ENCODE results near the gene TEN1.
A peak's percentile ranks its signal among the peaks of the same experiment; 100 is the strongest.
"Not testable (repeated sequence)": the region's sequence is repeated elsewhere in the genome, so short reads cannot be mapped to it uniquely, and the experiment has no call there.

TEN1 gene

GRCh38 chr17:75978938-75979704, at the start of gene TEN1, which contains the start of gene ACOX1:
TEN1 (plus strand) TSS chr17:75979240; CDS start chr17:75986193, 6,953 bp downstream.
ACOX1 (minus strand) TSS chr17:75979166; CDS start chr17:75979073, 93 bp downstream.
- DNase-seq: peak; percentile 97

- no peak for DNase-seq
Observed at GRCh38 chr17:75931062-75931461, 48.0 kb upstream of the TEN1 start.

- no peak for DNase-seq
Observed at GRCh38 chr17:75932852-75933251, 46.2 kb upstream of the TEN1 start.

- no peak for DNase-seq
Observed at GRCh38 chr17:75933808-75934207, 45.2 kb upstream of the TEN1 start.

GRCh38 chr17:75937652-75938051, 41.4 kb upstream of the TEN1 start:
- DNase-seq: no peak

GRCh38 chr17:75940727-75941441, 38.2 kb upstream of the TEN1 start, which contains the start of gene FBF1:
FBF1 (minus strand) TSS chr17:75941042; CDS start chr17:75938149, 2,893 bp downstream.
- peak; percentile 90 for DNase-seq

- DNase-seq: no peak
Observed at GRCh38 chr17:75941442-75941819, 37.6 kb upstream of the TEN1 start.

- DNase-seq: no peak
Observed at GRCh38 chr17:75942473-75942872, 36.6 kb upstream of the TEN1 start.

- no peak for DNase-seq
Observed at GRCh38 chr17:75943491-75943890, 35.5 kb upstream of the TEN1 start.

GRCh38 chr17:75945211-75945610, 33.8 kb upstream of the TEN1 start:
- DNase-seq: no peak

GRCh38 chr17:75950421-75950820, 28.6 kb upstream of the TEN1 start:
- DNase-seq: no peak

- DNase-seq: no peak
Observed at GRCh38 chr17:75950855-75951554, 28.0 kb upstream of the TEN1 start.

- DNase-seq: no peak
Observed at GRCh38 chr17:75959051-75959838, 19.8 kb upstream of the TEN1 start.

GRCh38 chr17:75959839-75960511, 19.1 kb upstream of the TEN1 start:
- no peak for DNase-seq

GRCh38 chr17:75965468-75965867, 13.6 kb upstream of the TEN1 start:
- no peak for DNase-seq

- not testable (repeated sequence) for DNase-seq
Observed at GRCh38 chr17:75969044-75969443, 10.0 kb upstream of the TEN1 start.

GRCh38 chr17:75970011-75970523, 9.0 kb upstream of the TEN1 start:
- no peak for DNase-seq

- no peak for DNase-seq
Observed at GRCh38 chr17:75970626-75971025, 8.4 kb upstream of the TEN1 start.

- not testable (repeated sequence) for DNase-seq
Observed at GRCh38 chr17:75975187-75975586, 3.9 kb upstream of the TEN1 start.

GRCh38 chr17:75975757-75976174, 3.3 kb upstream of the TEN1 start:
- DNase-seq: no peak

- DNase-seq: no peak
Observed at GRCh38 chr17:75976175-75976848, 2.7 kb upstream of the TEN1 start.
